Upper lobe of left lung (tissue), 6 donors: Measurements from ENCODE around the gene CPA1. TPM values are rescaled to one million over a fixed set of nuclear protein-coding genes. Genes with fewer than 3 reads are reported as not detected.

Experiments used
- ATAC-seq, 2 donors: fragments of 200-7000 bp; cut with Tn5 transposase; one replicate each; pipeline ENCODE4 v1.9.1; 2022; ENCODE audit warnings: mild to moderate bottlenecking in 2 of 2, moderate library complexity in 2 of 2; ENCODE audit not compliant: low FRiP score in 2 of 2
- DNase-seq, 2 donors: peaks; one replicate each; pipeline ENCODE4 v3.0.0-alpha.2; 2019 to 2020
- H3K27ac ChIP-seq, 4 donors: fragments of 200-600 bp; sonication (generic); one replicate each; pipeline ENCODE4 v1.5.1; 2016 to 2019
- H3K27me3 ChIP-seq, 4 donors: fragments of 200-600 bp; sonication (generic); one replicate each; pipeline ENCODE4 v1.5.1; 2017 to 2019
- H3K36me3 ChIP-seq, 4 donors: fragments of 200-600 bp; sonication (generic); one replicate each; pipeline ENCODE4 v1.5.1; 2016 to 2019
- H3K4me1 ChIP-seq, 4 donors: fragments of 200-600 bp; sonication (generic); one replicate each; pipeline ENCODE4 v1.5.1; 2018 to 2019
- H3K4me3 ChIP-seq, 4 donors: fragments of 200-600 bp; sonication (generic); one replicate each; pipeline ENCODE4 v1.5.1; 2017 to 2019; ENCODE audit warnings: mild to moderate bottlenecking in 2 of 4, moderate library complexity in 1 of 4
- H3K9me3 ChIP-seq, 4 donors: fragments of 200-600 bp; sonication (generic); one replicate each; pipeline ENCODE4 v1.5.1; 2018 to 2019
- EP300 ChIP-seq, 4 donors: sonication (generic); formaldehyde crosslinking; IDR thresholded peaks; one replicate each; pipeline ENCODE4 v1.5.1; 2017; ENCODE audit warnings: antibody characterized with exemption in 4 of 4, control low read depth in 2 of 4
- POLR2A ChIP-seq, 4 donors: fragments of 450-650 bp; IDR thresholded peaks; one replicate each; pipeline ENCODE4 v1.5.1; 2016 to 2017; ENCODE audit warnings: antibody characterized with exemption in 4 of 4, mild to moderate bottlenecking in 2 of 4
- POLR2AphosphoS5 ChIP-seq, 2 donors: sonication (generic); formaldehyde crosslinking; IDR thresholded peaks; one replicate each; pipeline ENCODE4 v1.5.1; 2017; ENCODE audit warnings: antibody characterized with exemption in 2 of 2
- WGBS, 2 donors: methylation state at CpG; one replicate each; pipeline ENCODE4 v1.1.5; 2017 to 2018; 5-methylcytosine and 5-hydroxymethylcytosine counted together
- total RNA-seq, 6 donors: library from RNA; depleted of rRNA in 4 of 6; stranded (reverse); fragments of >200 nt in 4 of 6; gene quantifications; one replicate each; pipeline versions ENCODE4 v1.1.0 to v1.2.1, GENCODE V29; 2016 to 2021
- TF ChIP-seq, protein P1 (sequence below), 6 experiments: fragments of 450-650 bp in 4 of 6; fragments of 200-600 bp in 2 of 6; sonication (generic) in 2 of 6; IDR thresholded peaks; one replicate each; pipeline ENCODE4 v1.5.1; 2016 to 2019; ENCODE audit warnings: antibody characterized with exemption in 6 of 6
- donor health status: DM: no; HTN: no; CAD: no; lungs with moderate emphysema.
- donor health status: DM: no; HTN: yes; CAD: no; lungs with severe emphysema.

CPA1 gene
- total RNA-seq, 6 donors from 2014 or later = 12.6 to 21.8 TPM; not detected in 4

DNA sequence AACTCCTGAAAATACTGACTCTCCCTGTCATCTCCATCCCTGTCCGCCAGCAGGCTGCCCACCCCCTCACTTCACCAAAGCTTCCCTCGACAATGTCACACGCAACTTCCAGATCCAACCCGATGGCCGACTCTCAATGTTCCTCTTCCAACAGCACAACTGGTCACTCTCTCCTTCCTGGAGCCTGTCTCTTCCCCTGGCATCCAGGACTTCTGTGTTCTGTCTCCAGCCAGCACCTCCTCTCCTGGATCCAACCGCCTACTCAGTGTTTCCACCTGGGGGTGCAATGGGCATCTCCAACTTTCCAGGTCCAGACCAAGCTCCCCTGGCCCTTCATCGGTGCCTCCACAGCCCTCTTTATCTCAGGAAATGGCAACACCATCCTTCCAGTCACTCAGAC, 27.1 kb upstream of the CPA1 start:
- H3K4me1 ChIP-seq = peaks cover 4 to 12% (median 7%) of the 10 kb centered on the region in 4 donors
- no peaks in the 10 kb centered on the region for H3K27me3 ChIP-seq
- TF ChIP-seq POLR2A (IDR thresholded peaks at IDR 0.05) (no peak), POLR2AphosphoS5 (IDR thresholded peaks at IDR 0.05) (no peak), EP300 (IDR thresholded peaks at IDR 0.05) (no peak)
- TF ChIP-seq, protein P1, sequence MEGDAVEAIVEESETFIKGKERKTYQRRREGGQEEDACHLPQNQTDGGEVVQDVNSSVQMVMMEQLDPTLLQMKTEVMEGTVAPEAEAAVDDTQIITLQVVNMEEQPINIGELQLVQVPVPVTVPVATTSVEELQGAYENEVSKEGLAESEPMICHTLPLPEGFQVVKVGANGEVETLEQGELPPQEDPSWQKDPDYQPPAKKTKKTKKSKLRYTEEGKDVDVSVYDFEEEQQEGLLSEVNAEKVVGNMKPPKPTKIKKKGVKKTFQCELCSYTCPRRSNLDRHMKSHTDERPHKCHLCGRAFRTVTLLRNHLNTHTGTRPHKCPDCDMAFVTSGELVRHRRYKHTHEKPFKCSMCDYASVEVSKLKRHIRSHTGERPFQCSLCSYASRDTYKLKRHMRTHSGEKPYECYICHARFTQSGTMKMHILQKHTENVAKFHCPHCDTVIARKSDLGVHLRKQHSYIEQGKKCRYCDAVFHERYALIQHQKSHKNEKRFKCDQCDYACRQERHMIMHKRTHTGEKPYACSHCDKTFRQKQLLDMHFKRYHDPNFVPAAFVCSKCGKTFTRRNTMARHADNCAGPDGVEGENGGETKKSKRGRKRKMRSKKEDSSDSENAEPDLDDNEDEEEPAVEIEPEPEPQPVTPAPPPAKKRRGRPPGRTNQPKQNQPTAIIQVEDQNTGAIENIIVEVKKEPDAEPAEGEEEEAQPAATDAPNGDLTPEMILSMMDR (IDR thresholded peaks at IDR 0.05) = no peak
- H3K9me3 ChIP-seq = no peaks in the 10 kb centered on the region
- ATAC-seq (no peak), DNase-seq (peak in 1 of 2 donors; percentile 10)
- H3K36me3 ChIP-seq = no peaks in the 10 kb centered on the region
- H3K4me3 ChIP-seq = no peak overlapping the region
- WGBS, 2 donors = 85 to 88% methylated on average over 7 of the region's 7 CpGs
- peak overlapping the region in 2 of 4 donors; percentile 27 to 43 for H3K27ac ChIP-seq

DNA sequence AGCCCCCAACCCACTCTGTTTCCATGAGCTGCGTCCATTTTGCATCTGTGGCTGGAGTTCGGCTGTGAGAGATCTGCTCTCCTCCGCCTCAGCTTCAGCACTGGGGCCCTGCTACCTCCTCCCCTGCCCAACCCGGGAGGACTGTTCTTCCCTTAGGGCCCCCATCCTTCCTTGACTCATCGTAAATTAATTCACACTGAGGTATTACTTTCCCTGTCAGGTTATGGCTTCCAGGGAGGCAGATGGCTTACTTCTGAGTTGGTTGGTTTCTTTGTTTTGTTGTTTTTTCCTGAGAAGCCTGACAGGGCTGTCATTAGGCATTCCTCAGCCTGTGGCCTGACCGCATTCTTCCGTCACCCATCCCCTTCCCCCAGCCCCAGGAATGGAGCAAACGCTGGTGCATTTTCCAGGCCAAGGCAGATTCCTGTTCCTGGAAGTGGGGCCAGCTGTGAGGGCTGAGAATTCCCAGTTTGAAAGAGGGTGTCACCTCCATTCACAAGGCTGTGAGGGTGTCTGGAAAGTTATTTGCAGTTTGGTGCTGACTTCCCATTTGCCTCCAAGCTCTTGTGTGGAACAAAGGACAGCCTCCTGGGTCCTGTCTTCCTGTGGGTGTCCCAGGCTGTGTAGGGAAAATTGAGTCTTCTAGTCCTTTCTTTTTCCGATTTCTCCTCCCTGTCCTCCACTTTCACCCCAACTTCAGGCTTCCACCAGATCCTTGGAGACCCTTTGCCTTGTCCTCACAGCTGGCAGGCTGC, 24.0 kb upstream of the CPA1 start:
- WGBS, 2 donors = 59 to 62% methylated on average over 9 of the region's 9 CpGs
- peak overlapping the region; percentile 68 to 82 (median 74) for H3K27ac ChIP-seq
- TF ChIP-seq, protein P1 (IDR thresholded peaks at IDR 0.05) = no peak
- peak; percentile 25 to 39 for TF ChIP-seq POLR2AphosphoS5 (IDR thresholded peaks at IDR 0.05)
- no peak overlapping the region for H3K4me3 ChIP-seq
- H3K36me3 ChIP-seq = no peaks in the 10 kb centered on the region
- H3K27me3 ChIP-seq = no peaks in the 10 kb centered on the region
- peaks cover 4 to 12% (median 7%) of the 10 kb centered on the region in 4 donors for H3K4me1 ChIP-seq
- peak in 1 of 2 donors; percentile 20 for DNase-seq
- peak; percentile 67 to 76 for ATAC-seq
- peaks cover 0 to 11% (median 10%) of the 10 kb centered on the region in 4 donors for H3K9me3 ChIP-seq

DNA sequence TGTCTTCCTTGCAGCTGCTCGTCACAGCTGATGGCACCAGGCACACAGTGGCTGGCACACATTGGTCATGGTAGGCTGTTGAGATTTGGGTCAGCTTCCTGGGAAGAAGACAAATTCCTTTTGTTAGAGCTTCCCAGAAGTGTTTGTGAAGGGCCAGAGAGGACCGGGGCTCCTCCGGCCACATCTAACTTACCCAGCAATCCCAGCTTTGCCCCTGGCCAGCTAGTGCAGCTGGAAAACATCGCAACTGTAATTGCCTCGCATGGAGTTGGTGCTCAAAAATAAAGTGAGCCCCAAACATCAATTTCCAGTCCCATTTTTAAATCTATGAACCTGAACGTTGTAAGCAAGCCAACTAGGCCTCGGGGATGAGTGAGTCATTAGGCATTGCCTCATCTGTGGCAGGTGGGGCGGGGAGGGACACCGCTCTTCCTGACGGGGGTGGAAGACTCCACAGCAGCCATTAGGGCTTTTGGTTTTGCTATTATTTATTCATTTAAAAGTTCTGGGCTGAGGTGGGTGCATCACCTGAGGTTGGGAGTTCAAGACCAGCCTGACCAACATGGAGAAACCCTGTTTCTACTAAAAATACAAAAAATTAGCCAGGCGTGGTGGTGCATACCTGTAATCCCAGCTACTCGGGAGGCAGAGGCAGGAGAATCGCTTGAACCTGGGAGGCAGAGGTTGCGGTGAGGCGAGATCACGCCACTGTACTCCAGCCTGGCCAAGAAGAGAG, 23.2 kb upstream of the CPA1 start:
- peaks cover 4 to 10% (median 7%) of the 10 kb centered on the region in 4 donors for H3K4me1 ChIP-seq
- H3K4me3 ChIP-seq = no peak overlapping the region
- H3K27ac ChIP-seq = peak overlapping the region; percentile 68 to 82 (median 74)
- ATAC-seq (peak in 1 of 2 donors; percentile 67), DNase-seq (peak in 1 of 2 donors; percentile 12)
- no peaks in the 10 kb centered on the region for H3K36me3 ChIP-seq
- H3K27me3 ChIP-seq = no peaks in the 10 kb centered on the region
- WGBS, 2 donors = 70 to 71% methylated on average over 16 of the region's 16 CpGs
- H3K9me3 ChIP-seq = peaks cover 0 to 11% (median 10%) of the 10 kb centered on the region in 4 donors
- TF ChIP-seq POLR2A (IDR thresholded peaks at IDR 0.05) (no peak), POLR2AphosphoS5 (IDR thresholded peaks at IDR 0.05) (peak in 1 of 2 donors; percentile 57)

DNA sequence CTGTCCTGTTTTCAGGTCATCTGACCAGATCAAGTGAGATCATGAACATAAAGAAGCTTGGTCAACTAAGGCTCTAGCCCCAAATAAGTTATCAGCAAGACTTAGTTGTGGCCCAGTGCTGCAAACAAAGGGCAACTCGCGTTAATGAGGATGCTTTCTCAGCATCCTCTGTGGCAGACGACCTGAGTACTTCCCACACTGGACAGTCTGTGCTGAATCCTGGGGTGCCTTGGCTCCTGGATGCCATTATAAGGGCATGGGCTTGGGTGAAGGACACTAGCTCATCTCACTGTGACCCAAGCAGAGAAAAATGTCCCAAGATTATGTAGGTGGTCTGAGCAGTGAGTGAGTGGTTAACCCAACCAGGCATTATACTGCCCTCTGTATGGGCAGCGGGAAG, 21.8 kb upstream of the CPA1 start:
- TF ChIP-seq, protein P1 (IDR thresholded peaks at IDR 0.05) = no peak
- TF ChIP-seq POLR2A (IDR thresholded peaks at IDR 0.05) (no peak), POLR2AphosphoS5 (IDR thresholded peaks at IDR 0.05) (no peak), EP300 (IDR thresholded peaks at IDR 0.05) (no peak)
- Histone ChIP-seq H3K9me3 (peaks cover 0 to 11% (median 10%) of the 10 kb centered on the region in 4 donors), H3K4me1 (peaks cover 0 to 6% (median 5%) of the 10 kb centered on the region in 4 donors), H3K4me3 (no peak overlapping the region), H3K27ac (no peak overlapping the region), H3K36me3 (no peaks in the 10 kb centered on the region), H3K27me3 (no peaks in the 10 kb centered on the region)
- WGBS, 2 donors = 90 to 100% methylated on average over 2 to 4 of the region's 4 CpGs
- DNase-seq (peak in 1 of 2 donors; percentile 2), ATAC-seq (no peak)

DNA sequence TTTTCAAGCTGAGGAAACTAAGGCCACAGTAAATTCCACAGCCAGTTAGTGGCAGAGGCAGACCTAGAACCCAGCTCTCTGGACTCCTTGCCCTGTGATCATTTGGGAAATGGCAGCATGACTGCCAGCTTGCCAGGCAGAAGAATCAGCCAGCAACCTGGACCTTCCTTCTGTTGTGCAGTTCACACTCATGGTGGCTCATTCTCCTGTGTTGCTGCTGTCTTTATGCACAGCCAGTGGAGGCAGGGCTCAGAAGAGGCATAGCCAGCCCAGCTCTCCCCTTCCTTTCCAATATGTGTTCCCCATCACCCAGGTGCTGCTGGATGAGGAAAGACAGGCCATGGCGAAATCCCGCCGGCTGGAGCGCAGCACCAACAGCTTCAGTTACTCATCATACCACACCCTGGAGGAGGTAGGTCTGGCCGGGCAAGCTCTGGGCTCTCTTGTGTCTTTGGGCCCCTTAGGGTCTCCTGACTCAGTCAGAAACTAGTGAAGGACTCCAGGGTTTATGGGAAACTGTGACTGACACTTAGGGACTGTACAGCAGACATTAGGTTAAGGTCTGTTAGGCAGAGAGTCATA, 20.9 kb upstream of the CPA1 start:
- Histone ChIP-seq H3K4me3 (no peak overlapping the region), H3K9me3 (peaks cover 0 to 11% (median 10%) of the 10 kb centered on the region in 4 donors), H3K27me3 (no peaks in the 10 kb centered on the region), H3K36me3 (no peaks in the 10 kb centered on the region), H3K4me1 (peaks cover 0 to 6% (median 5%) of the 10 kb centered on the region in 4 donors), H3K27ac (no peak overlapping the region)
- TF ChIP-seq EP300 (IDR thresholded peaks at IDR 0.05) (no peak), POLR2AphosphoS5 (IDR thresholded peaks at IDR 0.05) (no peak), POLR2A (IDR thresholded peaks at IDR 0.05) (no peak)
- TF ChIP-seq, protein P1 (IDR thresholded peaks at IDR 0.05) = no peak
- no peak for ATAC-seq
- no peak for DNase-seq
- WGBS, 2 donors = 96 to 100% methylated on average over 3 to 5 of the region's 5 CpGs
